ENCODE measurements around the gene CCDC159.

GRCh38 chr19:11322269-11323024 lies 23.9 kb upstream of the CCDC159 start:
- TF ChIP-seq MAX (IDR thresholded peaks at IDR 0.05): no peak
- no peak for TF ChIP-seq NR2F2 (IDR thresholded peaks at IDR 0.05)
- TF ChIP-seq CTCF (IDR thresholded peaks at IDR 0.05; ENCODE audit: low read depth, low read length, missing input control): no peak
